ENCODE data around the gene SLC1A7.

SLC1A7 gene

GRCh38 chr1:53082826-53083455, 59.5 kb downstream of the SLC1A7 start:
- Histone ChIP-seq H3K36me3 (ENCODE audit: insufficient read depth, low read length) (no peaks in the 10 kb centered on the region), H3K9me3 (ENCODE audit: low read length) (no peaks in the 10 kb centered on the region), H3K79me2 (ENCODE audit: insufficient read depth, low read length) (no peaks in the 10 kb centered on the region), H3K9me2 (ENCODE audit: low read depth, low read length) (no peaks in the 10 kb centered on the region), H4K20me1 (ENCODE audit: insufficient read depth, low read length) (no peaks in the 10 kb centered on the region), H3F3A (ENCODE audit: insufficient read depth, low read length) (no peaks in the 10 kb centered on the region), H3K4me1 (ENCODE audit: insufficient read depth, low read length, severe bottlenecking) (no peaks in the 10 kb centered on the region), H3K4me3 (ENCODE audit: low read depth, low read length, poor library complexity, severe bottlenecking) (no peak overlapping the region), H3K27ac (ENCODE audit: low read depth, low read length, poor library complexity, severe bottlenecking) (no peak overlapping the region), H3K27me3 (ENCODE audit: insufficient read depth, low read length) (peaks cover 4% of the 10 kb centered on the region), H3K4me2 (ENCODE audit: low read length) (no peak overlapping the region), H3K9ac (ENCODE audit: low read length) (no peak overlapping the region), H2AFZ (ENCODE audit: low read length) (no peak overlapping the region)
- TF ChIP-seq EZH2 (IDR thresholded peaks at IDR 0.05; ENCODE audit: borderline replicate concordance, low read length): no peak
- no peak for TF ChIP-seq CTCF (IDR thresholded peaks at IDR 0.05; ENCODE audit: low read length)

- no peaks in the 10 kb centered on the region for H3K9me3 ChIP-seq (ENCODE audit: low read length)
- H3K9ac ChIP-seq (ENCODE audit: low read length): no peak overlapping the region
- H3K9me2 ChIP-seq (ENCODE audit: low read depth, low read length): no peaks in the 10 kb centered on the region
- H2AFZ ChIP-seq (ENCODE audit: low read length): no peak overlapping the region
- H3K4me1 ChIP-seq (ENCODE audit: insufficient read depth, low read length, severe bottlenecking): no peaks in the 10 kb centered on the region
- H3K27ac ChIP-seq (ENCODE audit: low read depth, low read length, poor library complexity, severe bottlenecking): no peak overlapping the region
- H3K36me3 ChIP-seq (ENCODE audit: insufficient read depth, low read length): no peaks in the 10 kb centered on the region
- H3F3A ChIP-seq (ENCODE audit: insufficient read depth, low read length): no peaks in the 10 kb centered on the region
- TF ChIP-seq CTCF (IDR thresholded peaks at IDR 0.05; ENCODE audit: low read length) (no peak), EZH2 (IDR thresholded peaks at IDR 0.05; ENCODE audit: borderline replicate concordance, low read length) (no peak)
- peaks cover 4% of the 10 kb centered on the region for H3K27me3 ChIP-seq (ENCODE audit: insufficient read depth, low read length)
- no peak overlapping the region for H3K4me3 ChIP-seq (ENCODE audit: low read depth, low read length, poor library complexity, severe bottlenecking)
- no peak overlapping the region for H3K4me2 ChIP-seq (ENCODE audit: low read length)
- H4K20me1 ChIP-seq (ENCODE audit: insufficient read depth, low read length): no peaks in the 10 kb centered on the region
- H3K79me2 ChIP-seq (ENCODE audit: insufficient read depth, low read length): no peaks in the 10 kb centered on the region
Measured at GRCh38 chr1:53081384-53082066, 60.9 kb downstream of the SLC1A7 start.

- Histone ChIP-seq H3K9me2 (ENCODE audit: low read depth, low read length) (no peaks in the 10 kb centered on the region), H3K79me2 (ENCODE audit: insufficient read depth, low read length) (no peaks in the 10 kb centered on the region), H3K4me3 (ENCODE audit: low read depth, low read length, poor library complexity, severe bottlenecking) (no peak overlapping the region), H3K36me3 (ENCODE audit: insufficient read depth, low read length) (no peaks in the 10 kb centered on the region), H4K20me1 (ENCODE audit: insufficient read depth, low read length) (no peaks in the 10 kb centered on the region), H3K4me2 (ENCODE audit: low read length) (no peak overlapping the region), H2AFZ (ENCODE audit: low read length) (no peak overlapping the region), H3K27ac (ENCODE audit: low read depth, low read length, poor library complexity, severe bottlenecking) (no peak overlapping the region), H3K9me3 (ENCODE audit: low read length) (no peaks in the 10 kb centered on the region), H3F3A (ENCODE audit: insufficient read depth, low read length) (no peaks in the 10 kb centered on the region), H3K27me3 (ENCODE audit: insufficient read depth, low read length) (peaks cover 4% of the 10 kb centered on the region), H3K4me1 (ENCODE audit: insufficient read depth, low read length, severe bottlenecking) (no peaks in the 10 kb centered on the region), H3K9ac (ENCODE audit: low read length) (no peak overlapping the region)
- TF ChIP-seq CTCF (IDR thresholded peaks at IDR 0.05; ENCODE audit: low read length) (no peak), EZH2 (IDR thresholded peaks at IDR 0.05; ENCODE audit: borderline replicate concordance, low read length) (no peak)
Measured at GRCh38 chr1:53080769-53081168, 61.7 kb downstream of the SLC1A7 start.

Measured in OCI-LY1 (cell line).